Nephron progenitor cell (in vitro differentiated cells): Measurements from ENCODE around the gene SCN4A.

ENCODE experiments used
- DNase-seq: peaks from one replicate; pipeline ENCODE4 v3.0.0; 2021
- H3K27ac Mint-ChIP-seq: 2 replicates; pipeline ENCODE4 v1.8.0; 2021; ENCODE audit warnings: mild to moderate bottlenecking, moderate library complexity, mixed read lengths
- H3K27me3 Mint-ChIP-seq: 2 replicates; pipeline ENCODE4 v1.8.0; 2021; ENCODE audit warnings: mild to moderate bottlenecking, low read depth, mixed read lengths; ENCODE audit not compliant: poor library complexity
- H3K36me3 Mint-ChIP-seq: 2 replicates; pipeline ENCODE4 v1.8.0; 2021; ENCODE audit warnings: low read depth, mixed read lengths
- H3K4me1 Mint-ChIP-seq: 2 replicates; pipeline ENCODE4 v1.8.0; 2021; ENCODE audit warnings: mixed read lengths
- H3K4me3 Mint-ChIP-seq: 2 replicates; pipeline ENCODE4 v1.8.0; 2021; ENCODE audit warnings: mild to moderate bottlenecking, moderate library complexity, mixed read lengths
- H3K9me3 Mint-ChIP-seq: 2 replicates; pipeline ENCODE4 v1.8.0; 2021; ENCODE audit warnings: mild to moderate bottlenecking, moderate library complexity, mixed read lengths
- TF ChIP-seq, protein P1 (sequence below): fragments of 200-600 bp; sonication (generic); IDR thresholded peaks from 2 replicates; pipeline ENCODE4 v1.5.0; 2021; ENCODE audit warnings: antibody characterized with exemption

SCN4A gene

DNA sequence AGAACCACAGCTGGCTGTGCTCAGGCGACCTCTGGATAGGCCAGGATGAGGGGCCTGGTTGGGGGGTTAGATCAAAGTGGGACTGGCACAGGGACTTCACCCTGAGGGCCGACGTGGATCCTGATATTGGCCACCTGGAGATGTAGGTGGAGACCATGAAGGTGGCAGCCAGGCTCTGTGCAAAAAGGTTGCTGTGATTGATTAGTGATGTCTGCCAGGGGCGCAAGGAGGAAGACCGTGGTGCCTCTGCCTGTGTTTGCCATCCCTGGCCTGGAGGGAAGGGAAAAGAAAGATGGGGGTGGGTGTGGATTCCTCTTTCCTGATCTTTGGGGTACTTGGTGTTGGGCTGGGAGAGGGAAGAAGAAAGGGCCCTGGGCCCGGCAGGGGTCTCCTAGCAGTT, 529 bp upstream of the SCN4A start:
- TF ChIP-seq, protein P1, sequence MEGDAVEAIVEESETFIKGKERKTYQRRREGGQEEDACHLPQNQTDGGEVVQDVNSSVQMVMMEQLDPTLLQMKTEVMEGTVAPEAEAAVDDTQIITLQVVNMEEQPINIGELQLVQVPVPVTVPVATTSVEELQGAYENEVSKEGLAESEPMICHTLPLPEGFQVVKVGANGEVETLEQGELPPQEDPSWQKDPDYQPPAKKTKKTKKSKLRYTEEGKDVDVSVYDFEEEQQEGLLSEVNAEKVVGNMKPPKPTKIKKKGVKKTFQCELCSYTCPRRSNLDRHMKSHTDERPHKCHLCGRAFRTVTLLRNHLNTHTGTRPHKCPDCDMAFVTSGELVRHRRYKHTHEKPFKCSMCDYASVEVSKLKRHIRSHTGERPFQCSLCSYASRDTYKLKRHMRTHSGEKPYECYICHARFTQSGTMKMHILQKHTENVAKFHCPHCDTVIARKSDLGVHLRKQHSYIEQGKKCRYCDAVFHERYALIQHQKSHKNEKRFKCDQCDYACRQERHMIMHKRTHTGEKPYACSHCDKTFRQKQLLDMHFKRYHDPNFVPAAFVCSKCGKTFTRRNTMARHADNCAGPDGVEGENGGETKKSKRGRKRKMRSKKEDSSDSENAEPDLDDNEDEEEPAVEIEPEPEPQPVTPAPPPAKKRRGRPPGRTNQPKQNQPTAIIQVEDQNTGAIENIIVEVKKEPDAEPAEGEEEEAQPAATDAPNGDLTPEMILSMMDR = no peak
- Mint-ChIP-seq H3K4me3 (no peak overlapping the region), H3K27ac (no peak overlapping the region), H3K36me3 (no peaks in the 10 kb centered on the region), H3K4me1 (peaks cover 17% of the 10 kb centered on the region), H3K27me3 (peaks cover 10% of the 10 kb centered on the region), H3K9me3 (no peaks in the 10 kb centered on the region)
- no peak for DNase-seq

DNA sequence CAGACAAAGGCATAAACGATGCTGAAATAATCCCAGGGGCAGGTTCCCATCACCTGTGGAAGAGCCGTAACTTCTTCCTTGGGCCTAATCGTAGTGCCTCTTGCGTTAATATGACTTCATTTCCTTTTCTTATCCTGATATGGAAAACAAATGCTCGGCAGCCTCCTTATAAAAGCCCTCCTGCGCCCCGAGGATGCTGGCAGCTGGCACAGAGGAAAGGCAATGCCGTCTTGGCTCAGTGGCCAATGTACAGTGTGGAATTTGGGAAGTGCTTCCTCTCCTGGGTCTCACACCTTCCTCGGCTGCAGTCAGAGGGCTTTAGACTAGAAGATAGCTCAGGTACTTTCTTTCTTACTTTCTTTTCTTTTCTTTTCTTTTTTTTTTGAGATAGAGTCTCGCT, 3.4 kb downstream of the SCN4A start:
- peaks cover 8% of the 10 kb centered on the region for H3K4me1 Mint-ChIP-seq
- no peaks in the 10 kb centered on the region for H3K9me3 Mint-ChIP-seq
- TF ChIP-seq, protein P1 = no peak
- H3K4me3 Mint-ChIP-seq = no peak overlapping the region
- H3K27me3 Mint-ChIP-seq = peaks cover 10% of the 10 kb centered on the region
- H3K36me3 Mint-ChIP-seq = no peaks in the 10 kb centered on the region
- no peak overlapping the region for H3K27ac Mint-ChIP-seq
- no peak for DNase-seq

DNA sequence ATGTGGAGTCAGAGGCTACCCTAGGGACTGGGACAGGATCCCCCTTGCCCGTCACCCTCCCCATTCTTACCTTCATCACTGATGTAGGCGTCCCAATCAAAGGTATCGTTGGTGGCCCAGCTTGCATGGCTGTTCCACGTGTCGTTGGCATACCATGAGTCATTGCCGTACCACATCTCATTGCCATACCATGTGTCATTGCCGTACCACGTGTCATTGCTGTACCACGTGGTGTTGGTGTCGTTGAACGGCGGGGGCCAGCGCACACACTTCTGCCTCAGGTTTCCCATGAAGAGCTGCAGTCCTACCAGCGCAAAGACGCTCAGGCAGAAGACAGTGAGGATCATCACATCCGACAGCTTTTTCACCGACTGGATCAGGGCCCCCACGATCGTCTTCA, 4.8 kb downstream of the SCN4A start:
- Mint-ChIP-seq H3K4me1 (peaks cover 2% of the 10 kb centered on the region), H3K36me3 (no peaks in the 10 kb centered on the region), H3K27me3 (peaks cover 6% of the 10 kb centered on the region), H3K4me3 (no peak overlapping the region), H3K27ac (no peak overlapping the region), H3K9me3 (no peaks in the 10 kb centered on the region)
- no peak for DNase-seq
- TF ChIP-seq, protein P1 = no peak

DNA sequence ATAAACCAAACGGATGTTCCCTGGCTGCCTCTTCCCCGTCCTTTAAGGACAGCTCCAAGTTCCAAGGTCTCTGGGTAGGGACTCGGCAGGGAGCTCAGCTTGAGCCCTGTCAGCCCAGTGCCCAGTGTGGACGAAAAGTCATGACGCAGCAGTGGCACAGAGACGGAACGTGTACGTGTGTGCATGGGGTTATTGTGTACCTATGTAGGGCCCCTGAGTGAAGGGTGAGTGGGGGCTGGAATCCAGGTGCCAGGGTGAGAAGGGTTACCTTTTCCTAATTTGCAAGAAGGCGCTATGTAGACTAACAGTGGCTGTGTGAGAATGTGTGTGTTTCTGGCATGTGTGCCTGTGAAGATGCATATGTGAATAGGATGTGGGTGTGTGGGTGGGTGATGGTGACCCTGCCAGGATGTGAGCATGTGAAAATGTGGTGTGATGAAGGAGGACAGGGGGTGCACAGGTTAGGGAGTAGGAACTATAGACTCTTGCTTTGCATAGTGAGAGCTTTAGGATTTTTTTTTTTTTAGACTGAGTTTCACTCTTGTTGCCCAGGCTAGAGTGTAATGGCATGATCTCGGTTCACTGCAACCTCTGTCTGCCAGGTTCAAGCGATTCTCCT, 6.0 kb downstream of the SCN4A start:
- TF ChIP-seq, protein P1 = no peak
- Mint-ChIP-seq H3K4me1 (peaks cover 11% of the 10 kb centered on the region), H3K9me3 (no peaks in the 10 kb centered on the region), H3K36me3 (no peaks in the 10 kb centered on the region), H3K4me3 (no peak overlapping the region), H3K27me3 (peaks cover 9% of the 10 kb centered on the region), H3K27ac (no peak overlapping the region)
- DNase-seq = no peak

DNA sequence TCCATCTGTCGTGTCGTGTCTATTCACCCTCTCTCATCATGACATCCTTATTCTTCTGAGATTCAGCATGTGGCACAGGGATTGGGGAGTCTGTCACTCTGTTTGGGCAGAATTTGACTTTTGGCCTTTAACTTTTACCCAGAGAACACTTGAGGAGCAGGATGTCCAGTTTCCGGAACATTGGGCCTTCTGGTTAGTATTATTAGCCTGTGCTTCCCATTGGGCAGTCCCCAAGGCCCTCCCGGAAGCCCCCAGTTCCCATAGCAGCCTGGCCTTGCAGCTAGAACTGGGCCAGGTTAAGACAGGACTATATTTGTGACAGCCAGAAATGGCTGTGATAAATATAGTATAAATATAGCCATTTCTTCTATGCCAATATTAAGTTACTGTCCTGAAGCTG, 9.6 kb downstream of the SCN4A start:
- H3K27ac Mint-ChIP-seq = no peak overlapping the region
- no peaks in the 10 kb centered on the region for H3K36me3 Mint-ChIP-seq
- DNase-seq = no peak
- no peak overlapping the region for H3K4me3 Mint-ChIP-seq
- TF ChIP-seq, protein P1 = no peak
- H3K9me3 Mint-ChIP-seq = no peaks in the 10 kb centered on the region
- H3K27me3 Mint-ChIP-seq = peaks cover 25% of the 10 kb centered on the region
- peaks cover 20% of the 10 kb centered on the region for H3K4me1 Mint-ChIP-seq

DNA sequence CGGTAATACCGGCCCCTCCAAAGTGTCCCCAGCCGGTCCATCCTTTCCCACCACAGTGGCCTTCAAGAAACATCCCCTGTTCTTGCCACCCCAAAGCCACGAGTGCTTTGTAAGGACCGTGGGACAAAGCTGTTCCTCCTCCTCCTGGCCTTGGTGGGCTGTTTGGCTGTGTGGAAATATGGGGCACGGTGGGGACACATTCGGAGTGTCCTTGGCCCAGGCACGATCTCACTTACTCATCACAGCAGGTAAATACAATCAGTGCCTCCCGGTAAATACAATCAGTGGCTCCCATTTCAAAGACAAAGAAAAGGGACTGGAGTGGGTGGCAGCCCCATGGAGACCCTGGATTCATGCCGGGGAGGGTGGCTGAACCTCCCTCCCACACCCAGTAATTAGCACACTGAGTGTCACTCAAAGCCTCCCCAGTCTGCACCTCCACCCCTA, 10.4 kb downstream of the SCN4A start:
- Mint-ChIP-seq H3K4me1 (peaks cover 20% of the 10 kb centered on the region), H3K27me3 (peaks cover 25% of the 10 kb centered on the region), H3K9me3 (no peaks in the 10 kb centered on the region), H3K4me3 (no peak overlapping the region), H3K36me3 (no peaks in the 10 kb centered on the region), H3K27ac (no peak overlapping the region)
- TF ChIP-seq, protein P1 = no peak
- DNase-seq = no peak
